ENCODE measurements around the gene CA10.

DNA sequence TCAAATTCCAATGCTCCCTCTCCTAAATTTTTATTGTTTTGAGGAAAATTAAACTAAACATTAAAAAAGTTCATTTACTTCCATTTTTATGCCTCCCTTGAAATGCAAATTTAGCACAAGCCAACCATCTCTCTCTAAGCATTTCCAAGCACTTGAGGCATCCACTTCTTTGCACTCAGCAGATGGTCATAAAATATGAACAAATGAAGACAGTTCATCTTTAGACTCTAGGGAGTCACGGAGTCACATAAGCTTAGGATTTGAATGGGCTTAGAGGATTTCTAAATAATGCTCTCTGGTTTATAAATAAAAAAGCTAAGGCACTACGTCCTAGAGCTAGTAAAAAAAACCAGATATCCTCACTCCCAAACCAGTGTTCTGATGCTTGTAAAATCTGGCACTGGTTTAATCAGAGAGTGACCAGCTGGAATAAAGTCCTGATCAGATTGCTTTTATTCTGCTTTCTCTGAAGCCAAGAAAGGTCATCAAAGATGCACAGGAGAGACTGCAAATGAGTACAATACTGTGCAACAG, 204.2 kb downstream of the CA10 start:
- TF ChIP-seq EZH2phosphoT487 (IDR thresholded peaks at IDR 0.05; ENCODE audit: borderline replicate concordance), result no peak
- TF ChIP-seq, protein P1, sequence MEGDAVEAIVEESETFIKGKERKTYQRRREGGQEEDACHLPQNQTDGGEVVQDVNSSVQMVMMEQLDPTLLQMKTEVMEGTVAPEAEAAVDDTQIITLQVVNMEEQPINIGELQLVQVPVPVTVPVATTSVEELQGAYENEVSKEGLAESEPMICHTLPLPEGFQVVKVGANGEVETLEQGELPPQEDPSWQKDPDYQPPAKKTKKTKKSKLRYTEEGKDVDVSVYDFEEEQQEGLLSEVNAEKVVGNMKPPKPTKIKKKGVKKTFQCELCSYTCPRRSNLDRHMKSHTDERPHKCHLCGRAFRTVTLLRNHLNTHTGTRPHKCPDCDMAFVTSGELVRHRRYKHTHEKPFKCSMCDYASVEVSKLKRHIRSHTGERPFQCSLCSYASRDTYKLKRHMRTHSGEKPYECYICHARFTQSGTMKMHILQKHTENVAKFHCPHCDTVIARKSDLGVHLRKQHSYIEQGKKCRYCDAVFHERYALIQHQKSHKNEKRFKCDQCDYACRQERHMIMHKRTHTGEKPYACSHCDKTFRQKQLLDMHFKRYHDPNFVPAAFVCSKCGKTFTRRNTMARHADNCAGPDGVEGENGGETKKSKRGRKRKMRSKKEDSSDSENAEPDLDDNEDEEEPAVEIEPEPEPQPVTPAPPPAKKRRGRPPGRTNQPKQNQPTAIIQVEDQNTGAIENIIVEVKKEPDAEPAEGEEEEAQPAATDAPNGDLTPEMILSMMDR (conservative IDR thresholded peaks at IDR 0.05; ENCODE audit: low read length), result no peak
